HG03064 (cell line): ENCODE measurements around the gene SRGAP2.
"Not testable (repeated sequence)": the region's sequence is repeated elsewhere in the genome, so short reads cannot be mapped to it uniquely, and the experiment has no call there.

ENCODE experiments used
- ATAC-seq: cut with Tn5 transposase; IDR thresholded peaks from one replicate; pipeline ENCODE4 v1.9.1; 2021; ENCODE audit warnings: low read depth; ENCODE audit not compliant: unreplicated experiment

The SRGAP2 gene

DNA sequence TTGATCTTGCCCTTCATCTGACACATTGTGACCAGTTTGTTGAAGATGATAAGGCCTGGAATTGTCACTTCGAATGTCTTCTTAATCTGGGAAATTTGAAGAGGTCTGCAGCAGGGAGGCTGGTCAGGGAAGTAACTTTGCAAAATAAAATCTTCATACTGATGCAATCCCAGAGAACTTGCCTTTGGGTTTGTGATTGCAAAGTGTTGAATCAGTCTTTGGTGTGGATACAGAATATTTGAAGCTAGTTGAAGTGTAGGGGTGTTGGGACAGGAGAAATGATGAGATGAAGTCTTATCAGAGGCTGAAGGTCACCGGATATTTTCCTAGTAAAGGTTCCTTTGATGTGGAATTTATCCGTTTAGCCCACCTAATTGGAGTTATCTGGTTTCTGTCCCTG, 42.1 kb downstream of the SRGAP2 start:
- not testable (repeated sequence) for ATAC-seq

DNA sequence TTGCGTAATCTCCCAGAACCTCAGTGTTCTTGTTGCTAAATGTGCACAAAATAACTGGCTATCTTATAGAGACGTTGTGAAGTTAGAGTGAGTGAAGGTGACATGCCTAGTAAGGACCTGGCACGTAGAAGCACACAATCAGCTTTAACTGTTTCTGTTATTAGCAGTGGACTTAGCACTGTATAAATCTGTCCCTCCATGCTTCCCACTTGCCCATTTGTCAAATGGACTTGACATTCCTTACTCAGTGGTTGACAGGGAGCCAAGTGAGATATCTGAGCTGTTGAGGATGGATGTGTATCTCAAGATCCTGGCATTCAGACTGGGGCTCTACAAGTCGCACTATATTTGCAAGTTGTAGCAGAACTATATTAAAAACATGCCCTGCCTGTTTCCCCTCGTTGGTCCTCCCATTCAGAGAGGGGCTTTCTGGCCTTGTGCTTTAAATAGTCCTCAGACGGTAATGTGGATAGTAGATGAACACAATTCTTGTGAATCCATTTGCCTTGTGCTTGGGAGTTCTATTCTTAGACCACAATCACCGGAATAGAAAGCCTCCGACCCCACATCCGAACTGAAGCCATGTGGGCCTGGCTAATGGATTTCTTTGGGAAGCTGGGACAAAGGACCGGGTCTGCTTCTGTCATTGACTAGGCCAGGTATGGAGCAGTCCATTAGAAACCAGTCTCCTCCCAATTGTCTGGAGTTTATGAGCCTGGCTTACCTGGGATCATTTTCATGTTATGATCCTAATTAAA, 43.0 kb downstream of the SRGAP2 start:
- not testable (repeated sequence) for ATAC-seq

- ATAC-seq, result not testable (repeated sequence)
Observed at GRCh38 chr1:206250953-206251681, 47.8 kb downstream of the SRGAP2 start.

- not testable (repeated sequence) for ATAC-seq
Observed at GRCh38 chr1:206252680-206253335, 49.5 kb downstream of the SRGAP2 start.
